ENCODE measurements around the gene MRPS23.

GRCh38 chr17:57785022-57785421, 64.8 kb downstream of the MRPS23 start:
- TF ChIP-seq POLR2A (IDR thresholded peaks at IDR 0.05) (no peak), CTCF (IDR thresholded peaks at IDR 0.05) (no peak)

Data from right lobe of liver (tissue), 4 donors.